NB4 (cell line): Measurements from ENCODE around the gene KATNA1.

Experiments used
- DNase-seq: peaks from one replicate; pipeline ENCODE4 v3.0.0; 2010; ENCODE audit warnings: low read depth
- H3K4me3 ChIP-seq: one replicate; pipeline ENCODE4 v1.5.1; 2011; ENCODE audit warnings: mild to moderate bottlenecking, low read depth, low read length, moderate library complexity
- CTCF ChIP-seq: IDR thresholded peaks from one replicate; pipeline ENCODE4 v1.5.1; 2012; ENCODE audit warnings: low read depth, low read length
- MAX ChIP-seq: IDR thresholded peaks from 2 replicates; pipeline ENCODE4 v1.6.1; 2011; ENCODE audit warnings: low read depth, low read length
- MYC ChIP-seq: IDR thresholded peaks from 2 replicates; pipeline ENCODE4 v1.6.1; 2011; ENCODE audit warnings: low read depth, low read length
- POLR2A ChIP-seq: IDR thresholded peaks from 2 replicates; pipeline ENCODE4 v1.6.1; 2011; ENCODE audit warnings: mild to moderate bottlenecking; ENCODE audit not compliant: insufficient read length; ENCODE audit errors: extremely low read depth

Gene KATNA1

GRCh38 chr6:149648148-149649145 is at the start of gene KATNA1:
KATNA1 (minus strand) TSS chr6:149648714; CDS start chr6:149638547, 10,167 bp downstream.
- TF ChIP-seq POLR2A (peak; percentile 66), MAX (peak; percentile 88), MYC (peak; percentile 51; the same call in 1 of the 2 replicates), CTCF (no peak)
- DNase-seq = peak; percentile 93
- peak within 1 kb of the TSS; percentile 89 for H3K4me3 ChIP-seq

DNA sequence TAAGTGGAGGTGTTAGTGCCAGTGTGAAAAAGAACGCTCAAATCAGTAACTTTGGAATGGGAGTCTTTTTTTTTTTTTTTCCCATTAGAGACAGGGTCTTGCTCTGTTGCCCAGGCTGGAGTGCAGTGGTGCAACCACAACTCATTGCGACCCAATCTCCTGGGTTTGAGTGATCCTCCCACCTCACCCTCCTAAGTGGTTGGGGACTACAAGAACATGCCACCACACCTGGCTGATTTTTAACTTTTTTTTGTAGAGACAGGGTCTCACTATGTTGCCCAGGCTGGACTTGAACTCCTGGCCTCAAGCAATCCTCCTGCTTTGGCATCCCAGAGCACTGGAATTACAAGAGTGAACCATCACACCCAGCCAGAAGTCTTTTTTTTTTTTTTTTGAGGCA is 49.7 kb upstream of the KATNA1 start:
- no peak overlapping the region for H3K4me3 ChIP-seq
- no peak for DNase-seq
- no peak for TF ChIP-seq CTCF
- no peak for TF ChIP-seq POLR2A
- no peak for TF ChIP-seq MYC
- TF ChIP-seq MAX = no peak

- TF ChIP-seq POLR2A = no peak
- no peak for TF ChIP-seq CTCF
- no peak for TF ChIP-seq MAX
- TF ChIP-seq MYC = no peak
- H3K4me3 ChIP-seq = no peak overlapping the region
- DNase-seq = no peak
These were observed 48.4 kb upstream of the KATNA1 start for GRCh38 chr6:149696901-149697300.

- no peak overlapping the region for H3K4me3 ChIP-seq
- no peak for DNase-seq
- TF ChIP-seq POLR2A (no peak), CTCF (no peak), MAX (no peak), MYC (no peak)
These were observed 46.4 kb upstream of the KATNA1 start for GRCh38 chr6:149694921-149695320.

GRCh38 chr6:149691201-149691600 is 42.7 kb upstream of the KATNA1 start:
- no peak overlapping the region for H3K4me3 ChIP-seq
- no peak for DNase-seq
- TF ChIP-seq POLR2A = no peak
- no peak for TF ChIP-seq CTCF
